ENCODE data around the gene SERPINI1.

SERPINI1 gene, protein sequence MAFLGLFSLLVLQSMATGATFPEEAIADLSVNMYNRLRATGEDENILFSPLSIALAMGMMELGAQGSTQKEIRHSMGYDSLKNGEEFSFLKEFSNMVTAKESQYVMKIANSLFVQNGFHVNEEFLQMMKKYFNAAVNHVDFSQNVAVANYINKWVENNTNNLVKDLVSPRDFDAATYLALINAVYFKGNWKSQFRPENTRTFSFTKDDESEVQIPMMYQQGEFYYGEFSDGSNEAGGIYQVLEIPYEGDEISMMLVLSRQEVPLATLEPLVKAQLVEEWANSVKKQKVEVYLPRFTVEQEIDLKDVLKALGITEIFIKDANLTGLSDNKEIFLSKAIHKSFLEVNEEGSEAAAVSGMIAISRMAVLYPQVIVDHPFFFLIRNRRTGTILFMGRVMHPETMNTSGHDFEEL

DNA sequence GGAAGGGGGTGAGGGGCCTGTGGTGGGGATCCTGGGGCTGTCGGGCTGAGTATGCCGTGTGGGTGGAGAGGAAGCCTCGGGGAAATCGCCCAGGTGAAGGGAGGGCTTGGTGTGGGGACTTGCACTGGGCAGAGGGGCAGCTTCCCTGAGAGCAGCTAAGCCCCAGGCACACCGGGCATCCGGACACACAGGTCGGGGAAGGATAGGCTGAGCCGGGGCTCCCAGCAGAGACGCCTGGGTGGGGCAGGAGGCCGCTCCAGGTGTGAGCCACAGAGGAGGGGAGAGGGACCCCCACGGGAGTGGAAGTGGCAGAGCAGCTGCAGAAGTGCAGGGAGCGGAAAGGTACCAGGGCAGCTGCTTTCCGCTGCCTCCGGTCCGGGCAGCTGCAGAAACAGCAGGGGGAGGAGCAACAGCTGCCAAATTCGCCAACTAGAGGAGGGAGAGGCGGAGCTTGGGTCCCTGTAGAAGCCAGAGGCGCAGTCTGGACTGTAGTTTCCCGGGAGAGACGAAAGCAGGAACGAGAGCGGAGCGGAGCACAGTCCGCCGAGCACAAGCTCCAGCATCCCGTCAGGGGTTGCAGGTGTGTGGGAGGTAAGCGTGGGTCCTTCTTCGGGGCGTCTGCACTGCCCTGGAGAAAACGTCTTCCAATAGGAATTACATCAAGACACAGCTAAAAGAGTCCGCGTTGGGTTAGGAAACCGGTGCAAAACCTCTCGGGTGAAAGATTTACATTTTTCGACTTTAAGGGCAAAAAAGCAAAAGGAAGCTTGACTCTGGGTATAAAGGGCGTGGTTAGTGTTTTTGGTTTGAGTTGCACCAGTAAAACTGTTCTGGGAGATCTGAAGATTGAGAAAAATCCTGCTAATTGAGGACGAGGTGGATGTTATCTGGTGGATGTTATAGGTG is at the start of gene SERPINI1:
Gene SERPINI1, plus strand, starts transcription at position 489 of the 906 bp plus-strand sequence. CDS start 53,408 bp downstream, outside the sequence.
- DNase-seq: peak; percentile 90 to 93

DNA sequence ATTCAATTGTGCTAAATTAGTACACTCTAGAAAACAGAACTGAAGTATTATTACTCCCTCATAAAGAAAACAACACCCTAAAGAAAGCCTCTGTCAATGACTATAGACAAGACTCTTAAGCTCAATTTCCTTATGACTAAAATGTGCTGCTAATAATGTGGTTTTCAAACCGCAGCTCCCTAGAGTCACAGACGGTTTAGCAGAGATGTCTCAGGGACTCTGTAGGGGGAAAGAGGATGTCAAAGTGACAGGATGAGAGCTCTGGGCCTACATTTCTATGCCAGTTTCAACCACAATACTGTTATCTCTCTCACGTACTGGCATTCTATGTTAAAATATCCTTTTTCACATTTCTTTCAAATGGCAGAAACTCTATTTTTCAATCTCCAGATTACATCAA is 44.2 kb upstream of the SERPINI1 start:
- DNase-seq: no peak

DNA sequence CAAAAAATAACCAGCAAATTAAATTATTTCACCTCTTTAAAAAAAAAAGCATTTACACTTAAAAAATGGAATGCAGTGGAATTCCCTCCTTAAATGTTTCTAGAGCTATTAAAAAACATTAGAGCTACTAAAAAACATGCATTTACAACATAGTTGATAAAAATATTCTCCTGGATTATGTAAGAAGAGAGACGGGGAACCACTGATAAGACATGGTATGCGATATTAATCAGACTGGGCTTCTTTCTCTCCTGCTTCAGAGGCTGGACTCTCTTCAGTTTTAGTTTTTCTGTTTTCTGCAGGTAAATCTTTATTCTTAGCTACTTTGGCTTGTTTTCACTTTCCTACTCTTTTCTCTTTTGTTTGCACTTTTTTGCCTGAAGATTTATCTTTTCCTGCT is 41.4 kb upstream of the SERPINI1 start:
- DNase-seq: no peak

DNA sequence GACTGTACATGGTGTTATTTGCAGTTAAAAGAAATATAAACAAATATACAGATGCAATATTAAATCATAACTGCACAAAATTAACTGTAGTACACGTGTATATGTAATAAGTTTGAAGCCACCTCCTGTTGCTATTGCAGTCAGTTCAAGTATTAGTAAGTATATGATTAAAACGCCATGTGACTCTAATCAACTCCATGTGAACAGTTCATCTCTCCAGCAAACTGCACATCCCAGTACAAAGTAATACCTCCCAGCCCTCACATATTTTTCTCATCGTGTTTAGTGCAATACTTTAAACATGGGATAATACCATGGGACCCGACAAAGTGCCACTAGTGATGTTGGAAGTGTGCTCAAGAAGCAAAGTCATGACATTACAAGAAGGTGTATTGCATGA is 35.5 kb upstream of the SERPINI1 start:
- DNase-seq: no peak

DNA sequence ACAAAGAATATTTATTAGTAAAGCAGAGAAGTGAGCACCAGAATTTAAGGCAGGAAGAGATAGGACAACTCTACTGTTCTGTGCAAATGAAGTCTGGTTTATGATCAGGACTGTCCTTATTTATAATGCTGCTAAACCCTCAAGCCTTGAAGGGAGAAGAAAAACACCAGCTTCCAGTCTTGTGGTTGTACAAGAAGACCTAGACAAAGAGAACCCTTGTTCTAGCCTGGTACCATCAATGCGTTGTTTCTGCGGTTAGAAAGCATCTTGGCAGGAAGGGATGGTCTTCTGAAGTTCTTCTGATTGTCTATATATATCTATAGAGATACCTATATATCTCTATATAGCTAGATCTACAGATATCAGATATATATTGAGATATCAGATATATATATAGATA is 34.6 kb upstream of the SERPINI1 start:
- no peak for DNase-seq

DNA sequence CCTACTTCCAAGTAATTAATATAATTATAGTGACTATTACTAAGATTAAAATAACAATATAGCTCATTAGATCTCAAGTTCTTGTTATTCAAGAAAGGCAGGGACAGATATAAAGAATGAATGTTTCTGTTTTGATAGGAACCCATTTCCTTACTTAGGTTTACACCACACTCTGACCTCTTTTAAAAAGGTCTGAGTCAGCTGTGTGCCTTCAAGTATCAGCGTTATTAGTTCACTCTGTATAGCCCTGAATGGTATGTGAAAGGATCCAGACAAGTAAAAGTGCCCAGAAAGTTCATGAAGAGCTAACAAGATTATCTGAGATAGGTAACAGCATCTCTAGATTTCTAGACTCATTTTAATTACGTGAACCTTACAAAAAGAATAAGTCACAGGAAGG is 29.7 kb upstream of the SERPINI1 start:
- no peak for DNase-seq

DNA sequence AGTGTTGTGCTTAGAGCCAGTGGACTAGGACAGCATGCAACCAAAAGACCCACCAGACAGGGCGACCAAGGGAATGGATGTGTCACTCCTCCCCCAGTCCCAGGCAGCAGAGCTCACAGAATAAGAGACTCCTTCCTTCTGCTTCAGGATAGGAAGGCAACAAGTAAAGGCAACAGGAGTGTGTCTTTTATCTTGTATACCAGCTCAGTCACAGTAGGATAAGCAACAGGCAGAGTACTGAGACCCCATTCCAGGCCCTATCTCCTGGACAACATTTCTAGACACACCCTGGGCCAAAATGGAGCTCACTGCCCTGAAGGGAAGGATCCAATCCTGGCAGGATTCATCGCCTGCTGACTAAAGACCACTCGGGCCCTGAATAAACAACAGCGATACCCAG is 25.8 kb upstream of the SERPINI1 start:
- no peak for DNase-seq

DNA sequence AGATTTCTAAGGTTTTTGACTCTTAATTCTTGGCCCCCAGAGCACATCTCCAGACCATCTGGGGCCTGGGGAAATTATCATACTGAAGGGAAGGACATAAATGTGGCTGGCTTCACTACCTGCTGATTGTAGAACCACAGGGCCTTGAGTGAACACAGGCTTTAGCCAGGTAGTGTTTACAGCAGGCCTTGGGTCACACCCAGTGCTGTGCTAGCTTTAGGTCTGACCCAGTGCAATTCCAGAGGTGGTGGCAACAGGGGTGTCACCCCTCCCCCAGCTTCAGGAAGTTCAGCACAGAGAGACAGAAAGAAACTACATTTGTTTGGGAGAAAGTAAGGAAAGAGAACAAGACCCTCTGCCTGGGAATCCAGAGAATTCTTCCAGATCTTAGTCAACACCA is 25.0 kb upstream of the SERPINI1 start:
- DNase-seq: no peak

DNA sequence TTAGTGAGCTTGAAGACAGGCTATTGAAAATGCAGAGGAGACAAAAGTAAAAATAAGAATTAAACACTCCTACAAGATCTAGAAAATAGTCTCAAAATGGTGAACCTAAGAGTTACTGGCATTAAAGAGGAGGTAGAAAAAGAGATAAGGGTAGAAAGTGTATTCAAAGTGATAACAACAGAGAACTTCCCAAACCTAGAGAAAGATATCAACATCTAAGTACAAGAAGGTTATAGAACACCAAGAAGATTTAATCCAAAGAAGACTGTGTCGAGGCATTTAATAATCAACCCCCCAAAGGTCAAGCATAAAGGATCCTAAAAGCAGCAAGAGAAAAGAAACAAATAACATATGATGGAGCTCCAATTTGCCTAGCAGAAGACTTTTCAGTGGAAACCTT is 24.1 kb upstream of the SERPINI1 start:
- DNase-seq: no peak

DNA sequence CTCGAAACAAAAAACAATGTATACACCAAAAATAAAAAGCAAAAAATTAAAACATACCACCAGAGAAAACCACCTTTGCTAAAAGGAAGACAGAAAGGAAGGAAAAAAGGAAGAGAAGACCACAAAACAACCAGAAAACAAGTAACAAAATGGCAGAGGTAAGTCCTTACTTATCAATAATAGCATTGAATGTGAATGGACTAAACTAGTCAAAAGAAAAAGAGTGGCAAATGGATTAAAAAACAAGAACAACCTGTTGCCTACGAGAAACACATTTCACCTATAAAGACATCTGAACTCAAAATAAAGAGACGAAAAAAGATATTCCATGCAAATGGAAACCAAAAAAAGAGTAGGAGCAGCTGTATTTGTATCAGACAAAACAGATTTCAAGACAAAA is 23.1 kb upstream of the SERPINI1 start:
- no peak for DNase-seq

DNA sequence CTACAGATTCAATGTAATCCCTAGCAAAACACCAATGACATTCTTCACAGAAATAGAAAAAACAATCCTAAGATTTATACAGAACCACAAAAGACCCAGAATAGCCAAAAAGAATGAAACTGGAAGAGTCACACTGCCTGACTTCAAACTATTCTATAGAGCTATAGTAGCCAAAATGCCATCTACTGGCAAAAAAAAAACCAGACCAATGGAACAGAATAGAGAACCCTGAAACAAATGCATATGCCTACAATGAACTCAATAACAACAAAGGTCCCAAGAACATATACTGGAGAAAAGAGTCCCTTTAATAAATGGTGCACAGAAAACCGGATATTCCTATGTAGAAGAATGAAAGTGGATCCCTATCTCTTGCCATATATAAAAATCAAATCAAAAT is 20.6 kb upstream of the SERPINI1 start:
- DNase-seq: no peak

DNA sequence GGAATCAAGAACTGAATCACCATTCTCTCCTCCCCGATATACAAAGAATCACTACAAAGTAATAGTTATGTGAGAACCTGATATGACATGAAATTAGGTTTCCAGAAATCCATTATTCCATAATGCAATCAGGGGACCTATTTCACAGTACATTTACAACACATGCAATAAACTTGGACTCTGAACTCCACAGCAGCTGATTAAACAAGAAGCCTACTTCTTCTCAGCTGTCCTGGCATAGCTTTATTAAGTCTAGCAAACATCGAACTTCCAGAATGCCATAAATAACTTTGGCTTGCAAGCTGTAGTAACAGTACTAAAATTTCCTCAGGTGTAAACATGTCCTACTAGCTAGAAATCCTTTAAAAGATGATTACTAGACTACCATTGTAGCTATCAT is 18.6 kb upstream of the SERPINI1 start:
- no peak for DNase-seq

DNA sequence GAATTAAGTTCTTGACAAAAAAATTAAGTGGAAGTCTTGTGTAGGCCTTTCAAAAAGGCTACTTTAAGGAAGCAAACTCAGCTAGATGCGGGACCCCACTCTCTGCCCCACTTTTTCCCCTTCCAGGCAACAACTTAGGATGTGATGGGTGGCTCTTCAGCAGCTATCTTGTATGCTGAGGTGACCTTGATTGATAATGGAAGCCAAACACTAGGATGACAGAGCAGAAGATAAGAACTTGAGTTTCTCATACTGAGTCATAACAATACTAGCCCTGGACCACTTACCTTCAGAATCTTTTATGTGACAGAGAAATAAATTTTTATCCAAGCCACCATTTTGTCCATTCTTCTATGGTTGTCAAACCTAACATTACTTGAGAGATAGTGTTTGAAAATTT is 16.9 kb upstream of the SERPINI1 start:
- no peak for DNase-seq

DNA sequence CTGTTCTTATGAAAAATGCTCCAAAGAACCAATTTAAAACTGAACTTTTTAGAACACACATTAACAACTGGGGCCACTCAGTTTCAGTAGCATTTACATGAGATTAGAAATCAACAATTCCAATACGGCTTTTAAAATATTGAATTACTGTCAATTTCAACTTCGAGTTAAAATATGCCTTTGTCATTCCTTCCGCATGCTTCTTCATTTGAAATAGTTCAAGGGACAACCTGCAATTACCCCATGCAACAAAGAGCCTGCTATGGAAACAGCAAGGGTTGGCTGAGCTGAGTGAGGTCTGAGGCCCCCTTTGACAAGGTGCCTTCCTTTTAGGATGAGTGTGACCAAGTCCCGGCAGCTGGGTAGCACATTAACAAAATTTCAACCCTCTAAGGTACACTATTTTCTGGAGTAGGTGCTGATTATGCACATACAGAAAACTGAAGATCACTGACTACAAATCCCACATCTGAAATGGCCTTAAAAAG is 12.5 kb upstream of the SERPINI1 start:
- no peak for DNase-seq

DNA sequence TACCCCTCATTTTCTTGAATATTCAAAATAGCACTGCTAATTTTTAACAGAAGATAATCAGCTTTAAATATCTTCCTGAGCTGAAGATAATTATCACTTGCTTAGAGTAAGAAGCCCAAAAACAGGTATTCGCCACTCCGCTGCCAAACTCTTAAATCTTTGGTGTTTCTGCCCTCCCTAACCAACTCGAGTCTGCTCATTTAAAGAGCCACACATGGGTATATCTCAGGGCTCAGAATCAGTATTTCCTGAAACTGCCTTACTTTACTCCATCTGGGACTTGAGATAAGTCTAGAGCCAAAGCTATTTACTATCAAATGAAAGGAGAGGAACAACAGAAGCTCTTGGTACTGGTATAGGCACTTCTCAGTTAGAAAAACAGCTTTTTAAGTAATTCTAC is 11.6 kb upstream of the SERPINI1 start:
- DNase-seq: no peak

DNA sequence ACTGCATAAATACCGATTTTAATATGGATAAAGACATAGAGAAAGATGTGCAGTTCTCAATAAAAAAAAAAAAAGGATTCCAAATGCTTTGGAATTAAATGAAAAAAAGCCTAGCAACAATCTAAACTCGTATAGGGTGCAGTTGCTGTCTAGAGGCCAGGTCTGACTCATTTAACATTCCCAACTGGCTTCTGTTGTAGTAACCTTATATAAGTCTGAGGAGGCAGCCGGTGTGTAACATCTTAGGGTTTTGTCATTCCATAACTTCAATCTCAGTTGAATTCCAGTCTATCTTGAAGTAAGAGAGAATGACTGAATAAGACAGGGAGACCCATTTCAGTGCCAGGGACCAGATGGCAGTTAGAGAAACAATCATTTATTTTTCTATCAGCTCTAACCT is 7.3 kb upstream of the SERPINI1 start:
- no peak for DNase-seq

DNA sequence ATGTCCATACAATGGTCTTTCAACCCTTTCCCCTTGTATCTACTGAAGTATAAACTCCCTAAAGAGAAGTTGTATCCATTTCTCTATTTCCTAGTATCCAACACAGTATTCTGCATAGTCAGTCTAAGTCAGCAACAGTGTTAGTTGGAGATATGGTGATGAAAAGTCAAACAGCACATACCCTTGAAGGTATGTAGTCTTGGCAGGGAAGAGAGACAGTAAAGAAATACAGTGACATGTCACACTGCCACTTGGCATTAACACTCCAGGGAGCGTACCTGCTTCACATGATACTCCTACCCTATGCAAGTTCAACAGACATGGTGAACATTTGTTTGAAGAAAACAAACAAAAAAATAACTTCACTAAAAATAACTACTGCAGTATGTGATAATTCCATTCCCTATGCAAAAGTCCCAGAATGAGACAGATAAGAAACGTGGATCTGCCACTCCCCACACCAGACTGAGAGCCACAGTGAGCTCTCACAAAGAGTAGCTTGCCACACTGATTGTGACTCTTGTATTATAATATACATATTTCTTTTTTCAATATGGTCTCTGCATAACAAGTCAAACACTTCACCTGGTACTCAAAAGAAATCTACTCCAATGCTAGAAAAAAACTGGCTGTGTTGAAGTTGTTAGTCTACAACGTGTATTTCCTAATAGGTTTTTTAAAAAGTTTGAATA is 6.7 kb upstream of the SERPINI1 start:
- no peak for DNase-seq

DNA sequence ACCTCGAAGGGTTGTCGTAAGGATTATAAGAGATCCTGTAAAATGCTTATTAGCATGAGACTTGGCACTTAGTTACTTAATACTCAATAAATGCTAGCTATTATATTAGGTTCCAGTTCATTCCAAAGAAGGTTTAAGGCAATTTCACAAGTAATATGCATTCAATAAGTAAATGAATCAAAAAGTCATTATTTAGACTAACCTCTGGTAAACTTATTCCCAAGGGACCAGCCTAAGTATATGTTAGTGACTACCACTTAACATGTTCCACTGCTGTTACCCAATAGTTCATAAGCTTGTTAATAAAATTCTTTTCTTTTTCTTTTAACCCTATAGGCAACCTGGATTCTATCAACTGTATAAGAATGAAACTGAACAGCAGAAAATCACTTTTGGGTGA is 5.9 kb upstream of the SERPINI1 start:
- no peak for DNase-seq

DNA sequence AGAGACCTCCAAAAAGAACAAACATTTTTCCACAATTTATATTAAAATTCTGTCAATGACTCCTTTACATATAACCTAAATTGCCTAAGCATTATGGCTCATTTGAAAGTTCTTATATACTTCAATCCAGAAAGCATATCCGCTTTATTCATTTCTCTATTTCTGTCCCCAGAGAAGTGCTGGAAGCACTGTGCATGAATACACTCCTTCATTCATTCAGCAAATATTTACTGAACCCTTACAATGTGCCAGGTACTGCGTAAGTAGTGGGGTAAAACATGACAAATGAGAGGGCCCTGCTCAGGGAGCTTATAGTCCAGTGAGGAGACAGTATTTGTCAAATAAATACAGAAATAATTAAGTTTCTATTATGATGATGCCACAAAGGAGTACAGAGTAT is 4.1 kb upstream of the SERPINI1 start:
- DNase-seq: no peak

DNA sequence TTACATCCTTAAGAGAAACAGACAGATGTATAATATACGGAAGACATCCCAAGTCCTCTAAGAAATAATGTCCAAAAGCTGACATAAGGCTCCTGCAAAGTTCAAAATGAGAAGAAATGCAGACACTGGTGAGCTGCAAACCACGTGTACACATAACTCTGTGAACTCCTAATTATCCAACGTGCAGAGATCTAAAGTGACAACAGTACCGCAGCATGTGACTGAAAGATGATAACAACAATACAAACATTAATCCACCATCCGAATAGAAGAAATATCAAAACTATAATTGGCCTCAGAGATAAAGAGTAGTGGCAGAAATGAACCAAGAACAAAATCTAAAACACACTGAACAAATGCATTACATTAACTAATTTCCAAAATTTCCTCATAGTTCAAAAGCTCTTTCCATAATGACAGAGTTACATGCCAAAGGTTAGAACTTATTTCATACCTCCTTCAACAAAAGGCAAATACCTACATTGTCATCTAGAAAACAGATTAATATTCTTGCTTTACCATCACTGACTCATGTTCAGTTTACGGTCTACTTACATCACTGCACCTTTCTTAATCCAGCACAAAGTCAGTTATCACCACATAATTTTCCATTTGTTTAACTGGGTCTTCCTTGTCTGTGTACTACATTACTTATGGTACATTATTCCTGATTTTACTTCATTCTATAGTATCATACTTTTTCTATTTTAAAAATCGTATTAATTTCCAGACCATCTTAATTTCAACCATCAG is 3.0 kb upstream of the SERPINI1 start:
- no peak for DNase-seq

DNA sequence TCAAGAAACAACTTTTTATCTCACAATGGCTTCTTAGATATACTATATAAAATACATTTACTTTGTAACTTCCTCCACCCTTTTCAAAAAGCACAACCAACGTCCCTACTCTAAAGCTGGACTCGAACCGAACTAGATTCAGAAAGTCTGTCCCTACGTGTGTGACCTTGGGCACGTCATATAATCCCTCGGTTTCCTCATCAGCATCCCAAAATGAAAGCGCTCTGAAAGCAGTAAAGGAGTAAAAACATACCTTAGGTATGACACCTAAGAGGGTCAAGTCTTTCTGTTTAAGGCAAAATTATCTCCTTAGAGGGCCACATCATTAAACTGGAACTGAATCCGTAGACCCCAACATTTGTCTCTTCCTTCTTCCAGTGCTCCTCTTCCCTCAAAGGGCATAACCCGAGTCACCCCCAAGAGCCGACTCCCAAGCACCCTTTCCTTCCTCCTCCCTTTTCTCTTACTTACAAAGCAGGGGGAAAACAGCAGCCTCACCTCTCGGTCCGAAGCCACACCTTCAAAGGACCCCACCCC is 1.5 kb upstream of the SERPINI1 start:
- no peak for DNase-seq

DNA sequence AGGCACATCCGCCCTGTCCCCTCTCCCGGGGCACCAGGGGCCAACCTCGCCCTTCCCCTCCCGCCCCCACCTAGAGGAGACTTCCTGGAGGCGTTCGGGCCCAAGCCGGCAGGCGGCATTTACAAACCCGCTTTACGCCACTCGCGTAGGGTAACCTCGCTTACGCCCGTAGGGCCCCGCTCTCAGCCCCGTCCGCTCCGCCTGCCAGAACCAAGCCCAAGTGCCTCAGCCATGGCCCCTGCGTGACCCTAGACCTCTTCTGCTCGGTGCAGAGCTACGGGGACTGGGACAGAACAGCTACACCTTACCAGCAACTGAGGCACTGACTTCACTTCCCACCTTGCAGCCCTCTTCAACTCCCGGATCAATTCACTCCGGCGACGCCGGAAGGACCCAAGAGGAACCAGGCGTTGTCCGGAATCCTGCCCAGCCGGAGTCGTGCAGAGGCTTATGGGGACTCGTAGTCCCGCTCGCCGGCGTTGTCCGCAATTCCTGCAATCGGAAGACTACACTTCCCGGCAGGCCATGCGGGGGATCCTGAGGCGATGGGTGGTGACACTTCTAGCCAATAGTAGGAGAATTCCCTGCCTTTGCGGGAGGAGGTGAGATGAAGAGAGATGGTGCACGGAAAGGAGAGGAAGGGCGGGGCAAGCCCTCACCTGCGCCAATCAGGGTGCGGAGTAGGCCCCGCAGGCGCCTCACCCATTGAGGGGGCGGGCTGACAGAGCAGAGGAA is 856 bp upstream of the SERPINI1 start, which contains the start of gene PDCD10:
Gene PDCD10, minus strand, starts transcription at position 395 of the 735 bp plus-strand sequence. CDS start 14,735 bp downstream, outside the sequence.
- peak; percentile 93 for DNase-seq
